Mesodermal cell (in vitro differentiated cells): Measurements from ENCODE around the gene MYO16.

Experiments
- H3K27ac ChIP-seq: 2 replicates; pipeline ENCODE4 v1.7.0; 2013; ENCODE audit warnings: mild to moderate bottlenecking, low read depth, low read length, moderate library complexity; ENCODE audit not compliant: severe bottlenecking
- H3K36me3 ChIP-seq: 2 replicates; pipeline ENCODE4 v1.7.1; 2013; ENCODE audit warnings: mild to moderate bottlenecking, low read length, moderate library complexity; ENCODE audit not compliant: control insufficient read depth, insufficient read depth
- H3K4me1 ChIP-seq: one replicate; pipeline ENCODE4 v1.7.1; 2013; ENCODE audit warnings: mild to moderate bottlenecking, low read length; ENCODE audit not compliant: insufficient read depth, control insufficient read depth, poor library complexity, severe bottlenecking
- H3K4me3 ChIP-seq: 2 replicates; pipeline ENCODE4 v1.7.0; 2013; ENCODE audit warnings: low read length, control low read depth, mild to moderate bottlenecking; ENCODE audit not compliant: insufficient read depth, poor library complexity, severe bottlenecking; ENCODE audit errors: extremely low read depth
- H3K9me3 ChIP-seq: 2 replicates; pipeline ENCODE4 v1.7.1; 2013; ENCODE audit warnings: mild to moderate bottlenecking, low read length, moderate library complexity; ENCODE audit not compliant: control insufficient read depth
- WGBS, 2 experiments: methylation state at CpG; one replicate each; pipeline ENCODE4 v1.1.5; 2013; ENCODE audit warnings: missing lambda C conversion rate in 2 of 2; ENCODE audit not compliant: insufficient coverage in 2 of 2; 5-methylcytosine and 5-hydroxymethylcytosine counted together

MYO16 gene

DNA sequence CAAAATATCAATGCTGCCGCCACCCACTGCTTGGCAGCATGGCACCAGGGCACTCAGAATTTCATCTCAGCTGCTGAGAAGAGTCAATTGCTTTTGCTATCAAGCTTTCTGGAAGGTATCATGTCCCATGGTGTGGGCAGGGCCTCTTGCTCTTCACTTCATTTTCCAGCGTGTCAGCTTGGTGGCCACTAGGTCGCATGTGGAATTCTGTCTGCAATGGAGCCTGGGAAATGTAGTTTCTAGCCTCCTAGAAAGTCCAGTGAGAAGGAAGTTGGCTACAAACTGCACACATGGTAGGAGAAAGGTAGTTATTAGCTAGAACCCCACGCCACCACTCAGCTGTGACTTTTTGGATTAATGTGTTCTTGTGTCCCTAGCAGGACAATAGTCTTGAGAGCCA lies 105.3 kb downstream of the MYO16 start:
- no peaks in the 10 kb centered on the region for H3K36me3 ChIP-seq
- no peak overlapping the region for H3K4me3 ChIP-seq
- no peaks in the 10 kb centered on the region for H3K9me3 ChIP-seq
- H3K27ac ChIP-seq = no peak overlapping the region
- 41 to 63% methylated on average over 3 of the region's 4 CpGs for WGBS, 2 experiments
- no peaks in the 10 kb centered on the region for H3K4me1 ChIP-seq

DNA sequence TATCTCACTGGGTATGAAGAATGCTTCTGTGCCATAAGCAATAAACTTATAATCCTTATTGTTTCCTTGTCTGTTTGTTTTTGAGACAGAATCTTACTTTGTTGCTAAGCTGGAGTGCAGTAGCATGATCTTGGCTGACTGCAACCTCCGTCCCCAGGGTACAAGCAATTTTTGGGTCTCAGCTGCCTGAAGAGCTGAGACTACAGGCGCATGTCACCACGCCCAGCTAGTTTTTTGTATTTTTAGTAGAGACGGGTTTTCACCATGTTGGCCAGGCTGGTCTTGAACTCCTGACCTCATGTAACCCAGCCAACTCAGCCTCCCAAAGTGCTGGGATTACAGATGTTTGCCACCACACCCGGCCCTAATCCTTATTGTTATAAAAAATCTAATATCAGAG lies 112.5 kb downstream of the MYO16 start:
- WGBS, 2 experiments = 97 to 100% methylated on average over 1 to 4 of the region's 5 CpGs

DNA sequence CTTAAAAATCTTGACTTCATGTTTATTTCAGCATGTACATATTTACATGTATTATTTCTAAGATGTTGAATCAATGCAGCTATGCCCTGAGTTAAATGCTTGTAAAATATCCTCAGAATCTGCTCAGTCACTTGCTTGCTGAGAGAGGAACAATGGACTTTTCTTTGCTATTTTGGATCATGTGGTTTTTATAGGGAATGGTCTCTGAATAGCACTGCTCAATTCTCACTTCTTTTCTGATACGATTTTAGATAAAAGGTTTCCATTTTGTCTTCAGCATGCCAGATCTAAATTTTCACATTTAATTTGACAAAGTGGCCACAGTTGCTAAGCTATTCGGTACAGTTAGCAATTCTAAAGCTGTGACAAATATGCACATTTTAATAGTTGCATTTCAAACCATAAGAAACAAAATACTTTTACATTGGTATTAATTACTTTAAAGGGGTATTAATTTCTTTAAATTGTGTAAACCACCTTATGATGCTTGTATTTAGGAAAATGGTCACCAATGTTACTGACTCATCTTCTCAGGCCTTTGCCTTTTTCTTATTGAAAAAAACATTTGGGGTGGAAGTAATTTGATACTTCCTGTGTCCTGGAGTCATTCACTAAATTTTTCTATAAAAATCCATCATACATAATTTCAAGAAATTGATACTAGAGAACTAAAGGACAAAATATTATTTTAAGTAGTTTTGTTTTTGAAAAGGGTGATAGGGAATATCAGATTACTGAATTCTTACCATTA lies 113.5 kb downstream of the MYO16 start:
- no peak overlapping the region for H3K4me3 ChIP-seq
- 100% methylated on average over 1 of the region's 2 CpGs; no CpG with 5 or more reads in 1 of the 2 experiments for WGBS, 2 experiments

More for the DNA sequence above, 112.5 kb downstream of the MYO16 start:
- no peaks in the 10 kb centered on the region for H3K9me3 ChIP-seq
- H3K4me1 ChIP-seq = no peaks in the 10 kb centered on the region
- H3K27ac ChIP-seq = no peak overlapping the region
- H3K4me3 ChIP-seq = no peak overlapping the region
- H3K36me3 ChIP-seq = no peaks in the 10 kb centered on the region

DNA sequence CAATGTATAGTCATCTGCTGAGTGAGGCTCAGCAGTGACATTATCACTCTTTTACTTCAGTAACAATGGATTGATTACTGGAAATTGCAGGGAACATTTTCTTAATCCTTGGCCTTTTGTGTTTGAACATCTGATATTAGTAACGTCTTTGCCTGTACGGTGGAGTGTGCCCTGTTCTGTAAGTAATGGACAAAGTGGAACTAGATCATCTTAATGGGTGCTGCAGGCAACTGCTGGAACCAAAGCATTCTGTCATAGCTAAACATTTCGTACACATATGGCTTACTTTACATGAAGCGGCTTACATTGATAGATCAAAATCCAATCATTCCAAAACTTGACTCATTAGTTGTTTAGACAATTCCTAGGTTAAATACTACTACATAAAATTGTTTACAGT lies 114.1 kb downstream of the MYO16 start:
- Histone ChIP-seq H3K27ac (no peak overlapping the region), H3K4me1 (no peaks in the 10 kb centered on the region), H3K36me3 (no peaks in the 10 kb centered on the region), H3K4me3 (no peak overlapping the region), H3K9me3 (no peaks in the 10 kb centered on the region)
- 89 to 94% methylated on average over 2 to 3 of the region's 4 CpGs for WGBS, 2 experiments

More for the DNA sequence above, 113.5 kb downstream of the MYO16 start:
- Histone ChIP-seq H3K9me3 (no peaks in the 10 kb centered on the region), H3K36me3 (no peaks in the 10 kb centered on the region), H3K4me1 (no peaks in the 10 kb centered on the region), H3K27ac (no peak overlapping the region)

DNA sequence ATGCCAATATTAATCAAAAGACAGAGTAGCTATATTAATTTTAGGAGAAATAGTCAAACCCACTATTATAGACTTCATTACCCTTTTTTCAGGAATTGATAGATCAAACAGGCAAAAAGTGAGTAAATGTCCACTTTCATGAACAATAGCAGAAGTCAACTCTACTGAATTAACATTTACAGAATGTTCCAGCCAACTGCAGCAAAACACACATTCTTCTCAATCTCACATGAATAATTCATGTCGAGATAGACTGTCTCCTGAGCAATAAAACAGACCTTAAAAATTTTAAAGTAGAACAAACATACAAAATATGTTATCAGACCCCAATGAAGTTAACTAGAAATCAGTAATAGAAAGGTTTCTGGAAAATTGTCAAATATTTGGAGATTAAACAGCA lies 118.4 kb downstream of the MYO16 start:
- Histone ChIP-seq H3K36me3 (no peaks in the 10 kb centered on the region), H3K27ac (no peak overlapping the region)
- 80% methylated on average over 1 of the region's 1 CpG; no CpG with 5 or more reads in 1 of the 2 experiments for WGBS, 2 experiments

DNA sequence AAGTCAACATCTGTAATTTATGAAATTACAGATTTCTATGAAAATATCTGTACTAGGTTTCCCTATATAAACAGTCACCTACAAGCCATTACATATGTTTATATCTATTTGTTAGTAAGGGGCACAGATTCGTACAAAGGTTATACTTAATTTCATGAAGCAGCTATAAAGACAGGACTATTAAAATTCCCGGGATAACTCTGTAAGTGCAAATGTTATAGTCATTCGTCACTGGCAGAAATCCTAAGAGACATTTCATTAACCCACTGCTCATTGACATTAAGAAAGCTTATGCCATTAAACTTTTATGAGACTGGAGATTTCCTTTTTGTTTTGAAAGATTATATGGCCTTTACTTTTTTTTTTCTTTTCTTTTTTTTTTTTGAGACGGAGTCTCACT lies 122.9 kb downstream of the MYO16 start:
- no peaks in the 10 kb centered on the region for H3K36me3 ChIP-seq
- 60 to 82% methylated on average over 2 of the region's 4 CpGs for WGBS, 2 experiments
- H3K4me3 ChIP-seq = no peak overlapping the region
- no peak overlapping the region for H3K27ac ChIP-seq
- no peaks in the 10 kb centered on the region for H3K4me1 ChIP-seq
- no peaks in the 10 kb centered on the region for H3K9me3 ChIP-seq

More for the DNA sequence above, 118.4 kb downstream of the MYO16 start:
- Histone ChIP-seq H3K4me1 (no peaks in the 10 kb centered on the region), H3K9me3 (no peaks in the 10 kb centered on the region), H3K4me3 (no peak overlapping the region)

DNA sequence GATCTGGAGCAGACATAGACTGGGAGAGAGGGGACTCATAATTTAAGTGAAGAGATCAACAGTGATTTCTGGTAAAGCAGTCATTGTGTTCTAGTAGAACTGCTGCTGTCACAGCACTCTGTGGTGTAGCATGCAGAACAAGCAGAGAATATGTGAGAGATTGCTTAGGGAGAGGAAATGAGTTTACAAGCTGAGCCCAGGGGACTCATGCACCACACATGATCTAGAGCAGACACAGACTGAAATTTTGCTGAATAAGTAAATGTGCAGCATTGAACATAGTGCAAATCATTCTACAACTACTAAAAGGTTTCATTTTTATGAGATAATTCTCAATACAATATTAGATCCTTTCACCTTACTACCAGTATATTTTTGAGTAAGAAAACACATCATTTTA lies 125.7 kb downstream of the MYO16 start:
- Histone ChIP-seq H3K4me3 (no peak overlapping the region), H3K36me3 (no peaks in the 10 kb centered on the region), H3K9me3 (no peaks in the 10 kb centered on the region), H3K27ac (no peak overlapping the region), H3K4me1 (no peaks in the 10 kb centered on the region)

DNA sequence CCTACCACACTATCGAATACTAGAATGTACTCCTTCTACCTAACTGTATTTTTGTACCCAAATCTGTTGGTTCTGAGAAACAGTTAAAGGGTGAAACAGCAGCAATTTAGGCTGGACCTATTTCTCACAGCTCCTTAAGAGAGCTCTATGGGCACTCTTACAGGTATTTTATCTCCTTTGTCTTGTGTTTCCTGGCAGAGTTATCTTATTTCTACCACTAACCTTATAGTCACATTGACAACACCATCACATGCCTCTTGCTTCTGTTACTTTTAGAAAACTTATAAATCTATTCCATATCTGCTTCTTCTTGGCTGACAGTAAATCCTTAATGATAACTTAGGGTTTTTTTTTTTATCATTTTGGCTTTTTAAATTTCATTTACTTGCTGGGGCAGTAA lies 130.7 kb downstream of the MYO16 start:
- Histone ChIP-seq H3K4me1 (no peaks in the 10 kb centered on the region), H3K9me3 (no peaks in the 10 kb centered on the region), H3K27ac (no peak overlapping the region), H3K36me3 (no peaks in the 10 kb centered on the region), H3K4me3 (no peak overlapping the region)
- no CpG with 5 or more reads among the region's 1 CpG for WGBS, 2 experiments

DNA sequence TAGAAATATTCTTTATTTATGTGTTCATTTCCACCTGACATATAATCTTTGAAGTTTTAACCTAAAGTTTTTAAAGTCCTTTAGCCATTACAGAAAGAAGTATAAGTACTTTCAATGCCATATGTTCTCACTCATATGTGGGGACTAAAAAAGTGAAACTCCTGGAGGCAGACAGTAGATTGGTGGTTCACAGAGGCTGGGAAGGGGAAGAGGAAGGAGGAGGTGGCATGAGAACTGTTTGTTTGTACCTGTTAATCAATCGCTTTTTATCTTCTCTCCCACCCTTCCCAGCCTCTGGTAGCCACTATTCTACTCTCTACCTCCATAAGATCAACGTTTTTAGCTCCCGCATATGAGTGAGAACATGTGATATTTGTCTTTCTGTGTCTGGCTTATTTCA lies 131.1 kb downstream of the MYO16 start:
- no peak overlapping the region for H3K27ac ChIP-seq
- no CpG with 5 or more reads among the region's 3 CpGs for WGBS, 2 experiments
- H3K36me3 ChIP-seq = no peaks in the 10 kb centered on the region
- H3K9me3 ChIP-seq = no peaks in the 10 kb centered on the region
- H3K4me1 ChIP-seq = no peaks in the 10 kb centered on the region
- H3K4me3 ChIP-seq = no peak overlapping the region

DNA sequence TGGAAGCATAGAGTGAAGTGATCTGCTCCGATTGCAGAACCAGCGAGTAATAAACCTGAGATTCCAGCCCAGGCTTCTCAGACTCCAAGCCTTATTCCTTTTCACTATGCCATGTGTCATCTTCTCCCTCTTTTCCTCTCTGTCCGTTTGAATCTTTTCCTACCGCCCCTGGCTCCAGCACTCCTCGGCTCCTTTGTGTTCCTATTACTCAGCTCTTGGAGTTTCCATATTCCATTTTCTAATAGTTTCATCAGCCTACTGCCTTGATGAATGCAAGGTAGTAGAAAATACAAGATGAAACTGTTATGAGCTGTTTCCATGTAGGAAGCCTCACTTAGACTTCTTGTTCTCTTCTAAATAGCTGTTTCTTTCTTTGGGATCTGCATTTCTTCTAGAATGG lies 138.6 kb downstream of the MYO16 start:
- Histone ChIP-seq H3K4me1 (no peaks in the 10 kb centered on the region), H3K4me3 (no peak overlapping the region), H3K9me3 (no peaks in the 10 kb centered on the region), H3K27ac (no peak overlapping the region), H3K36me3 (no peaks in the 10 kb centered on the region)
- WGBS, 2 experiments = 76 to 100% methylated on average over 1 to 4 of the region's 5 CpGs

DNA sequence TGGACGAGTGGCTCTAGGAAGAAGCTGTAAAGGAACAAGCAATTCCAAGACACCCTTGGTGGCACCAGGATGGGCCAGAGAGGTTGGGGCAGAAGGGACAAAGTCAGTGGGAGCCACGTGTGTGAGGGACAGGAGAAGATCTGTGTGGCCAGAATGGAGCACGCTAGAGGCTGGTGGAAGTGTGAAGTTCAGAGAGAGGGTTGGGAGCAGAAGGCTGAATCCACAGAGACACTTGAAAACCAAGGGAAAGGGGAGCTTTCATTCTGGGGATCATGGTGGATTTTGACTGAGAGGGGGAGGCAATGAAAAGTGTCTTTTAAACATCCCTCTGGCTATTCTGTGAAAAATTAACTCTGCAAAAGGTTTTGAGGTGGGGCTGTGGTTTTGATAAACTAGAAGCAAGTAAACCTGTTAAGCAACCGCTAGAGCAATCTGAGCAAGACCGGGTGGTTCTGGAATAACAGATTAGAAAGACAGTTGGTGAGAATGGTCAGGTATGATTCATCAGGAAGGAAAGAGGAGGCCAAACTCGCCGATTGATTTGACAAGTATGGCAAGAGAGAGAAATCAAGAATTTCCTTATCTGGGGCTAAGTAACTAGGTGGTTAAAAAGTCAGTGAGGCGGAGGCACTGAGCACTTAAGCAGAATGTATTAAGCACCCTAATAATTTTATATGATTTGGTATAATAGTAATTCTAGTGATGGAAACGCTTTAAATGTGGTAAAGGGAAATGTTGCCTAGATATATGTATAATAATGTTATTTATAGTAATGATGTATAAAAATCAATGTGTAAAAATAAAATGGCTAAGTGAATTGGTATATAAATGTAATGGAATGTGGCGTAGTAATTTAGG lies 140.0 kb downstream of the MYO16 start:
- WGBS, 2 experiments = 79 to 88% methylated on average over 7 of the region's 10 CpGs
- Histone ChIP-seq H3K9me3 (no peaks in the 10 kb centered on the region), H3K4me3 (no peak overlapping the region), H3K4me1 (no peaks in the 10 kb centered on the region), H3K27ac (no peak overlapping the region), H3K36me3 (no peaks in the 10 kb centered on the region)
